ENCODE results near the gene TRAPPC6A.

DNA sequence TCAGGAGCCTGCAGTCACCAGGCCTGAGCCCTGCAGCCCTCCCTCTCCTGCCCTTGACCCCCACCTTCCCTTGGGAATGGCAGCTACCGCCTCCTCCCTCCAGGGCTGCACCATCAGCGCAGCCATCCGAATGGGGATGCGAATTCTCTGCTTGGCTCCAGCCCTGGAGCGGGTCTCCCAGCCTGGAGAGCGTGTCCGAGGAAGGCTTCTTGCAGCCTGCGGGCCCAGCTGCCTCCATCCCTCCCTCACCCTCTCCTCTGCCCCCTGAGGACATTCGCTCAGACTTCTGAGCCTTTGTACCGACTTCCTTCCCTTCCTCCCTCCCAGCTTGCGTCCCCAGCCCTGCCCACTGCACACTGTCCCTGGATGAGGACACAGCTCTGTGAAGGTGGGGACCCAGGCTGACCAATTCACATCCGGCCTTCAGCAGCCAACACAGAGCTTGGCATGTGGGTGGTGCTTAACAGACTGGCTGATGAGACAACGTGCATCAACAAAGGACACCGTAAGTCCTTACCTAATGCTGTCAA, 11.2 kb downstream of the TRAPPC6A start:
- TF ChIP-seq, protein P1, sequence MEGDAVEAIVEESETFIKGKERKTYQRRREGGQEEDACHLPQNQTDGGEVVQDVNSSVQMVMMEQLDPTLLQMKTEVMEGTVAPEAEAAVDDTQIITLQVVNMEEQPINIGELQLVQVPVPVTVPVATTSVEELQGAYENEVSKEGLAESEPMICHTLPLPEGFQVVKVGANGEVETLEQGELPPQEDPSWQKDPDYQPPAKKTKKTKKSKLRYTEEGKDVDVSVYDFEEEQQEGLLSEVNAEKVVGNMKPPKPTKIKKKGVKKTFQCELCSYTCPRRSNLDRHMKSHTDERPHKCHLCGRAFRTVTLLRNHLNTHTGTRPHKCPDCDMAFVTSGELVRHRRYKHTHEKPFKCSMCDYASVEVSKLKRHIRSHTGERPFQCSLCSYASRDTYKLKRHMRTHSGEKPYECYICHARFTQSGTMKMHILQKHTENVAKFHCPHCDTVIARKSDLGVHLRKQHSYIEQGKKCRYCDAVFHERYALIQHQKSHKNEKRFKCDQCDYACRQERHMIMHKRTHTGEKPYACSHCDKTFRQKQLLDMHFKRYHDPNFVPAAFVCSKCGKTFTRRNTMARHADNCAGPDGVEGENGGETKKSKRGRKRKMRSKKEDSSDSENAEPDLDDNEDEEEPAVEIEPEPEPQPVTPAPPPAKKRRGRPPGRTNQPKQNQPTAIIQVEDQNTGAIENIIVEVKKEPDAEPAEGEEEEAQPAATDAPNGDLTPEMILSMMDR (IDR thresholded peaks at IDR 0.05), result no peak
- no peak for TF ChIP-seq POLR2AphosphoS5 (IDR thresholded peaks at IDR 0.05; ENCODE audit: insufficient read depth in 1 of 2, low read depth in 1 of 2)

All from vagina (tissue), 2 donors.